A673 (cell line): Measurements from ENCODE around the gene ZSCAN4. TPM values are rescaled to one million over a fixed set of nuclear protein-coding genes. Genes with fewer than 3 reads are reported as not detected.

Source experiments
- BruUV-seq: library from RNA; stranded (reverse); fragments of 400-500 nt; replicated peaks from 2 replicates; lab custom pipeline; 2021; lab: Mats Ljungman, UMichigan
- CTCF ChIA-PET: fragments of 300-600 bp; sonication (Branson Sonifier 250); formaldehyde crosslinking; loops from one replicate; lab custom pipeline; 2022; ENCODE audit warnings: antibody characterized with exemption; lab: Charles Lee
- POLR2A ChIA-PET: fragments of 300-600 bp; sonication (Branson Sonifier 250); formaldehyde crosslinking; loops from one replicate; lab custom pipeline; 2022; ENCODE audit warnings: antibody characterized with exemption; ENCODE audit not compliant: low non-redundant PET; lab: Charles Lee
- DNase-seq: peaks from one replicate; pipeline ENCODE4 v3.0.0-alpha.2; 2015; ENCODE audit warnings: low spot score
- H3K27ac ChIP-seq: fragments of 200-600 bp; sonication (generic); 2 replicates; pipeline ENCODE4 v1.5.1; 2016; ENCODE audit warnings: mixed run types, low read depth, mild to moderate bottlenecking, mixed read lengths, antibody characterized with exemption, low read length; ENCODE audit not compliant: poor library complexity, severe bottlenecking
- H3K27me3 ChIP-seq: fragments of 200-600 bp; sonication (generic); replicated peaks from 2 replicates; pipeline ENCODE4 v1.6.1; 2017; ENCODE audit warnings: mixed run types, low read depth, mild to moderate bottlenecking, mixed read lengths, antibody characterized with exemption, low read length; ENCODE audit not compliant: insufficient read depth, poor library complexity
- H3K36me3 ChIP-seq: fragments of 200-600 bp; sonication (generic); 2 replicates; pipeline ENCODE4 v1.6.1; 2016; ENCODE audit warnings: mixed run types, mild to moderate bottlenecking, mixed read lengths, antibody characterized with exemption, low read length; ENCODE audit not compliant: insufficient read depth, poor library complexity, severe bottlenecking
- H3K4me1 ChIP-seq: fragments of 200-600 bp; sonication (generic); 2 replicates; pipeline ENCODE4 v1.6.1; 2017; ENCODE audit warnings: mixed run types, mild to moderate bottlenecking, mixed read lengths, antibody characterized with exemption, low read length; ENCODE audit not compliant: insufficient read depth, poor library complexity, severe bottlenecking
- H3K4me3 ChIP-seq: fragments of 200-600 bp; sonication (generic); 2 replicates; pipeline ENCODE4 v1.5.1; 2016; ENCODE audit warnings: low read depth, mixed run types, mild to moderate bottlenecking, mixed read lengths, low read length; ENCODE audit not compliant: poor library complexity, severe bottlenecking
- H3K9me3 ChIP-seq: fragments of 200-600 bp; sonication (generic); 2 replicates; pipeline ENCODE4 v1.6.1; 2016; ENCODE audit warnings: mixed run types, low read depth, mild to moderate bottlenecking, mixed read lengths, antibody characterized with exemption, low read length; ENCODE audit not compliant: poor library complexity, severe bottlenecking
- CTCF ChIP-seq: fragments of 300-800, 200-600 bp; sonication (generic); conservative IDR thresholded peaks from 2 replicates; pipeline ENCODE4 v1.5.1; 2017; ENCODE audit warnings: low read depth, mild to moderate bottlenecking, antibody characterized with exemption, low read length, moderate library complexity, mixed read lengths
- EZH2 ChIP-seq: fragments of 200-600 bp; sonication (generic); IDR thresholded peaks from 2 replicates; pipeline ENCODE4 v1.6.1; 2017; ENCODE audit warnings: borderline replicate concordance, low read depth, mild to moderate bottlenecking, mixed read lengths, antibody characterized with exemption, low read length; ENCODE audit not compliant: poor library complexity, severe bottlenecking
- intact Hi-C: fragments of 100-400 bp; cut with micrococcal nuclease; formaldehyde crosslinking; loops from one replicate; pipeline ENCODE4 v1.10.0; 2022; ENCODE audit not compliant: unreplicated experiment
- total RNA-seq: library from RNA; stranded (reverse); gene quantifications from 2 replicates; pipeline ENCODE4 v1.2.3, GENCODE V29; 2021

Gene ZSCAN4
- total RNA-seq, 1 experiment from 2014 or later, result not detected

- H3K9me3 ChIP-seq, result peaks cover 92% of the 10 kb centered on the region
- no peak overlapping the region for H3K27ac ChIP-seq
- DNase-seq, result no peak
- no peak for TF ChIP-seq CTCF
- TF ChIP-seq EZH2, result no peak
- no peak overlapping the region for H3K4me3 ChIP-seq
- no peaks in the 10 kb centered on the region for H3K4me1 ChIP-seq
- intact Hi-C loops, result no loop called here
- BruUV-seq, result no TSS peak
- no peaks in the 10 kb centered on the region for H3K27me3 ChIP-seq
- H3K36me3 ChIP-seq, result peaks cover 70% of the 10 kb centered on the region
- CTCF ChIA-PET, result no interaction called here
- POLR2A ChIA-PET, result no interaction called here
These were observed 18.0 kb downstream of the ZSCAN4 start for GRCh38 chr19:57686727-57687126.

DNA sequence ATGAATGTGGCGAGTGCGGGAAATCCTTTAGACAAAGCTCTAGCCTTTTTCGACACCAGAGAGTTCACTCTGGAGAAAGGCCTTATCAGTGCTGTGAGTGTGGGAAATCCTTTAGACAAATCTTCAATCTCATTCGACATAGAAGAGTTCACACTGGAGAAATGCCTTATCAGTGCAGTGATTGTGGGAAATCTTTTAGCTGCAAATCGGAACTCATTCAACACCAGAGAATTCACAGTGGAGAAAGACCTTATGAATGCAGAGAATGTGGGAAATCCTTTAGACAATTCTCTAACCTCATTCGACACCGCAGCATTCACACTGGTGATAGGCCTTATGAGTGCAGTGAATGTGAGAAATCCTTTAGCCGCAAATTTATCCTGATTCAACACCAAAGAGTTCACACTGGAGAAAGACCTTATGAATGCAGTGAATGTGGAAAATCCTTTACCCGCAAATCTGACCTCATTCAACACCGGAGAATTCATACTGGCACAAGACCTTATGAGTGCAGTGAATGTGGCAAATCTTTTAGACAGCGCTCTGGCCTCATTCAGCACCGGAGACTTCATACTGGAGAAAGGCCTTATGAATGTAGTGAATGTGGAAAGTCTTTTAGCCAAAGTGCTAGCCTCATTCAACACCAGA, 18.8 kb downstream of the ZSCAN4 start:
- Histone ChIP-seq H3K4me1 (no peaks in the 10 kb centered on the region), H3K9me3 (peaks cover 98% of the 10 kb centered on the region), H3K4me3 (no peak overlapping the region), H3K27ac (no peak overlapping the region), H3K27me3 (no peaks in the 10 kb centered on the region), H3K36me3 (peaks cover 70% of the 10 kb centered on the region)
- no peak for TF ChIP-seq CTCF
- TF ChIP-seq EZH2, result no peak
- ChIA-PET POLR2A (no interaction called here), CTCF (no interaction called here)
- no peak for DNase-seq
- BruUV-seq, result no TSS peak
- intact Hi-C loops, result no loop called here

- Histone ChIP-seq H3K27me3 (no peaks in the 10 kb centered on the region), H3K4me3 (no peak overlapping the region), H3K9me3 (peaks cover 95% of the 10 kb centered on the region), H3K4me1 (no peaks in the 10 kb centered on the region), H3K36me3 (peaks cover 70% of the 10 kb centered on the region), H3K27ac (no peak overlapping the region)
- CTCF ChIA-PET, result no interaction called here
- intact Hi-C loops, result no loop called here
- DNase-seq, result no peak
- no peak for TF ChIP-seq EZH2
- TF ChIP-seq CTCF, result no peak
- POLR2A ChIA-PET, result no interaction called here
- BruUV-seq, result no TSS peak
These were observed 19.5 kb downstream of the ZSCAN4 start for GRCh38 chr19:57688011-57688763.
